NB4 (cell line): Measurements from ENCODE around the gene KRTAP3-1.

Source experiments
- CTCF ChIP-seq: IDR thresholded peaks from one replicate; pipeline ENCODE4 v1.5.1; 2012; ENCODE audit warnings: low read depth, low read length
- MYC ChIP-seq: IDR thresholded peaks from 2 replicates; pipeline ENCODE4 v1.6.1; 2011; ENCODE audit warnings: low read depth, low read length
- POLR2A ChIP-seq: IDR thresholded peaks from 2 replicates; pipeline ENCODE4 v1.6.1; 2011; ENCODE audit warnings: mild to moderate bottlenecking; ENCODE audit not compliant: insufficient read length; ENCODE audit errors: extremely low read depth
- TF ChIP-seq, protein P1 (sequence below): IDR thresholded peaks from 2 replicates; pipeline ENCODE4 v1.6.1; 2011; ENCODE audit warnings: low read depth, low read length

DNA sequence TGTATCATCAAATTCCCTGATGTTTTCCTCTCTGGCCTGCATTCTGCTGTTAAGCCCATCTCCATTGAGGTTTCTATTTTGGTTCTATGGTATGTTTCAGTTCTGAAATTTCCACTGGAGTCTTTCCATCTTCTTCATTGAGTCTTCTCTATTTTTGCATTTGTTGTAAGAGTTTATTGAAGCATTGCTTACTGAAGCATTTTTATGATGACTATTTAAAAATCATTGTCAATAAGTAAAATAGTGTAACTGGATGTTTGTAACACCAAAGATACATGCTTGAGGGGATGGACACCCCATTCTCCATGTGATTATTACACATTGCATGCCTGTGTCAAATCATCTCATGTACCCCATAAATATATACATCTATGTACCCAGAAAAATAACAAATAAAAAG, 33.4 kb downstream of the KRTAP3-1 start:
- TF ChIP-seq CTCF (no peak), POLR2A (no peak), MYC (no peak)
- TF ChIP-seq, protein P1, sequence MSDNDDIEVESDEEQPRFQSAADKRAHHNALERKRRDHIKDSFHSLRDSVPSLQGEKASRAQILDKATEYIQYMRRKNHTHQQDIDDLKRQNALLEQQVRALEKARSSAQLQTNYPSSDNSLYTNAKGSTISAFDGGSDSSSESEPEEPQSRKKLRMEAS: no peak
